GM13976 (cell line): Measurements from ENCODE around the gene ZNF814.
"Not testable (repeated sequence)": the region's sequence is repeated elsewhere in the genome, so short reads cannot be mapped to it uniquely, and the experiment has no call there.

Source experiments
- DNase-seq: peaks from one replicate; pipeline ENCODE4 v3.0.0; 2012; ENCODE audit warnings: low spot score
- in situ Hi-C: fragments of 300-500 bp; cut with MboI; formaldehyde crosslinking; loops from one replicate; pipeline ENCODE4 v1.12.0; 2022; ENCODE audit warnings: low sequenced_read_pairs, mixed read lengths, inconsistent platforms; ENCODE audit not compliant: unreplicated experiment
- TF ChIP-seq, protein P1 (sequence below): IDR thresholded peaks from 2 replicates; pipeline ENCODE4 v1.5.1; 2012; ENCODE audit warnings: borderline replicate concordance, mild to moderate bottlenecking; ENCODE audit not compliant: insufficient read depth; ENCODE audit errors: extremely low read depth, missing control alignments, control extremely low read depth

The ZNF814 gene

DNA sequence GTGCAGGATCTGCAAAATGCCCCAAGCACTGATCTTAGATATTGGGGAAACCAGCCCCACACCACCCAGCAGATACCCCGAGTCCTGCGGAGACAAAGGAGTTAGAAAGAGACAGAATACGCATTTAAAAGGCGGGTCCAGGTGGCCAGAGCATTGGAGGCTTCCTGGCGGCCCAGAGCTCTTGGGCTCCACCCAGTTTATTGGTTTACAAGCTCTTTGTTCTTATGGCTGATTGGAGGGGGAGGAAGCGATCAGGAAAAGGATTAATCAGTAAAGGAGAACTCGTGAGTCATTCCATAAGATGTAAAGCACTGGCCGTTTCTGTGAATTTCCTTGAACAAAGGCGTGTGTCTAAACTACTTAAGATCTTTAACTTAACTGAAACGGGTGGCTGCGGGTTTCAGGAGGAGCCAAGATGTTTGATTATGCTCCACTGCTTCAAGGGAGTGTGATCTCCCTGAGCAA, 38.3 kb downstream of the ZNF814 start:
- TF ChIP-seq, protein P1, sequence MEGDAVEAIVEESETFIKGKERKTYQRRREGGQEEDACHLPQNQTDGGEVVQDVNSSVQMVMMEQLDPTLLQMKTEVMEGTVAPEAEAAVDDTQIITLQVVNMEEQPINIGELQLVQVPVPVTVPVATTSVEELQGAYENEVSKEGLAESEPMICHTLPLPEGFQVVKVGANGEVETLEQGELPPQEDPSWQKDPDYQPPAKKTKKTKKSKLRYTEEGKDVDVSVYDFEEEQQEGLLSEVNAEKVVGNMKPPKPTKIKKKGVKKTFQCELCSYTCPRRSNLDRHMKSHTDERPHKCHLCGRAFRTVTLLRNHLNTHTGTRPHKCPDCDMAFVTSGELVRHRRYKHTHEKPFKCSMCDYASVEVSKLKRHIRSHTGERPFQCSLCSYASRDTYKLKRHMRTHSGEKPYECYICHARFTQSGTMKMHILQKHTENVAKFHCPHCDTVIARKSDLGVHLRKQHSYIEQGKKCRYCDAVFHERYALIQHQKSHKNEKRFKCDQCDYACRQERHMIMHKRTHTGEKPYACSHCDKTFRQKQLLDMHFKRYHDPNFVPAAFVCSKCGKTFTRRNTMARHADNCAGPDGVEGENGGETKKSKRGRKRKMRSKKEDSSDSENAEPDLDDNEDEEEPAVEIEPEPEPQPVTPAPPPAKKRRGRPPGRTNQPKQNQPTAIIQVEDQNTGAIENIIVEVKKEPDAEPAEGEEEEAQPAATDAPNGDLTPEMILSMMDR, result no peak
- in situ Hi-C loops, result no loop called here
- DNase-seq, result no peak

DNA sequence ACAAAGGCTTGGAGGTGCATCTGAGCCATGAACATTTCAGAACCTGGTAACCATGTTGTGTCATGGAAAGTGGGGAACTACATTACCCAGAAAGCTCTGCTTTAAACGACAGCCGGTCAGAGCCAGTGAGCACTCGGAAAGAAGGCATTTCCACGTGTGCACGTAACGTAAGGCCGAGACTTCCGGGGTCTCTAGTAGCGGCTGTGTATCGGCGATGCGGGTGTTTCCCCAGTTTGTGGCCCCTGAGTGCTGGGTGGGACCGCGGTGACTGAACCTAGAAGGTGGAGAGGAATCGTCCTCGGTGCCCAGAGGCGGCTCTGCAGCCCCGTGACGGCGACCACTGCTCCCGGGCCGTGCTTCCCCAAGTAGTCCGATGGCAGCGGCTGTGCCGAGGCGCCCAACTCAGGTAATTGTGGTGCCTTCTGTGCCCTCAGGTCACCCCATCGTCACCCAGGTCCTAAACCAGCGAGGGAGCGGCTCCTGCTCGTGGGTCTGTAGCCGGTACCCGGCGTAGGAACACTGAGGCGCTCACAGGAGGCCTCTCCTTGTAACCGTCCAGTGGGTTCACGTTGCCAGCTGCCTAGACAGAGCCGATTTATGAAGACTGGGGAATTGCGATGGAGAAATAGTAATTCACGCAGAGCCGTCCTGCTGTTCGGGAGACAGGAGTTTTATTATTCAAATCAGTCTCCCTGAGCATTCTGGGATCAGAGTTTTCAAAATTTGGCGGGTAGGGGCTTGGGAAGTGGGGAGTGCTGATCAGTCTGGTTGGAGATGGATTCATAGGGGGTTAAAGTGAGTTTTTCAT, 39.0 kb downstream of the ZNF814 start, which contains the start of gene ZNF587:
Gene ZNF587, plus strand, starts transcription at position 194 of the 808 bp plus-strand sequence. Its CDS starts 180 bp downstream, at position 374.
- peak; percentile 80 for DNase-seq
- in situ Hi-C loops, result not testable (repeated sequence)

DNA sequence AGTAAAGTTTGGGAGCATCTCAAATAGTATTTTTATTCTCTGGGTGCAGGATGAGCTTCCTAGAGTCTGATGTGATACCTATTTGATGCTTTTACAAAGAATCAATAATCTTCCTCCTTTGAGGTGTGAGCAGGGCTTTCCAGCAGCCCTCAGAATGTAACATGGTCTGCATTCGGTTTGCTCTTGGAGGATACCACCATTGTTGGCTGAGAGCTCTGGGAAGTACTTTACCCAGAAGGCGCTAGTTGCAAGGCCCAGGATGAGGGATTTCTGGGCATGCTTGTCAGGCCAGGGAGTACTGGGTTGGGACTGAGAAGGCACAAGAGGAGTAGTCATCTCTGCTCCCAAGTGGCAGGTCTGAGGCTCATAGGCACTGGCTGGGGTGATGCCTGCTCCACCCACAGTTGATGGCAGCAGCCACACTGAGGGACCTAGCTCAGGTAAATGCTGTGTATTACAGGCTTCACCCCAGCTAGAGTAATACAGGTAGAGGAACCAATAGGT, 39.6 kb downstream of the ZNF814 start:
- DNase-seq, in situ Hi-C loops: not testable (repeated sequence)

DNA sequence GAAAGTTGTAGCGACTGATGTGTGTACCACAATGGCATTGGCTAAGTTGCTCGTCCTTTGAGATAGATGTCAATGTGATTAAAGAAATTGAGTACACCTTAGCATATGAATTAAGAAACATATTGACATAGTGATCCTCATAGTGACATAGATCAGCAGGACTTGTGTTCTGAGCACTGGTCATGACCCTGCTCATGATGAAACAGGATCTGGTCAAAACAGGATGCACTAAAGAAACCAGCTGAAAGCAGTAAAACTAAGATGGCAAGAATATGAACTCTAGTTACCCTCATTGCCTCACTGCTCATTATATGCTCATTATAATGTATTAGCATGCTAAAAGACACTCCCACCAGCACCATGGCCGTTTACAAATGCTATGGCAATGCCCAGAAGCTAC, 41.7 kb downstream of the ZNF814 start:
- DNase-seq, in situ Hi-C loops: not testable (repeated sequence)

DNA sequence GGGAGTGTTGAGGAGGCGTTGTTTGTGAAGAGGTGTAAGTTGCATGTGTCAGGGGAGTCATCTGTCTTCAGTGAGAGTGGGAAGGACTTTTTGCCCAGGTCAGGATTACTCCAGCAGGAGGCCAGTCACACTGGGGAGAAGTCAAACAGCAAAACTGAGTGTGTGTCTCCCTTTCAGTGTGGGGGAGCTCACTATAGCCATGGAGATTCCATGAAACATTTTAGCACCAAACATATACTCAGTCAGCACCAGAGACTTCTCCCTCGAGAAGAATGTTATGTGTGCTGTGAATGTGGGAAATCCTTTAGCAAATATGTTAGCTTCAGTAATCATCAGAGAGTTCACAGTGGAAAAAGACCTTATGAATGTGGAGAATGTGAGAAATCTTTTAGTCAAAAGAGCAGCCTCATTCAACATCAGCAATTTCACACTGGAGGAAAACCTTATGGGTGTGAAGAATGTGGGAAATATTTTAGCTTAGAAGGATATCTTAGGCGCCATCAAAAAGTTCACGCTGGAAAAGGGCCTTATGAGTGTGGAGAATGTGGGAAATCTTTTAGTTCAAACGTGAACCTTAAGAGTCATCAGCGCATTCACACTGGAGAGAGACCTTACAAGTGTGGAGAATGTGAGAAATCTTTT, 47.6 kb downstream of the ZNF814 start:
- TF ChIP-seq, protein P1, result no peak
- DNase-seq, result no peak
- in situ Hi-C loops, result no loop called here

DNA sequence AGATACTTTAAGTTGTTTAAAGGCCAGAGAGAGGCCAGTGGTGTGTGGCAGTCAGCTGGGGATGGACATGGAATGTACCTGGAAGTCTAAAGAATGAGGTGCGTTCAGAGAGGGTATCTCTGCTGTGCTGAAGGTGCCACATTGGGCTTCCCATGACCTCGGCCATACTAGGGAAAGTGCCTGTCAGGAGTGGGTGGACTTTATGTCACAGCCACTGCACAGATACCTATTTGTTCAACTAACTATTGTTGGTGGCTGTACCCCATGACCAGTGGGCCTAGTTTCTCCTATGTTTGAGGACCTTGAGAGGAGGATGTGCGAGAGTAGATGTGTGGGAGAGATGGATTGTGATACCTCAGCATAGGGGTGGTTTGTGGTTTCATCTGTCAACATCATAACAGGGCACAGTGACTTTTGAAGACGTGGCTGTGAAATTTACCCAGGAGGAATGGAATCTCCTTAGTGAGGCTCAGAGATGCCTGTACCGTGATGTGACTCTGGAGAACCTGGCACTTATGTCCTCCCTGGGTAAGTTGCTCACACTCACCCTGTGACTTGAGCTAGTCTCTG, 50.1 kb downstream of the ZNF814 start:
- DNase-seq, in situ Hi-C loops: not testable (repeated sequence)

DNA sequence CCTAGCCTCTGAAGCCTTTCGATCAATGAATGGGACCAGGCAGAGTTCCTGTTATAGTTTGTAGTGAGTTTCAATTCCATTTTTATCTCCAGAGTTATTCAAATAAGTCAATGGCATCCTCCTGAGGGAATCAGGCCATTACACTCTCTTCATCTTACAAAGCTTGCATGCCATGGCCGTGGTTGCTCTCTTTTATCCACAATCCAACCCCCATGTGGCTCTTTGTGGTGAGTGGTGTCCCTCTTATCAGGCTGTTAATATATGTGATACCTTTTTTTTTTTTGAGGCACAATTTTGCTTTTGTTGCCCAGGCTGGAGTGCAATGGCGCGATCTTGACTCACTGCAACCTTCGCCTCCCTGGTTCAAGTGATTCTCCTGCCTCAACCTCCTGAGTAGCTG, 51.8 kb downstream of the ZNF814 start:
- in situ Hi-C loops, result not testable (repeated sequence)

DNA sequence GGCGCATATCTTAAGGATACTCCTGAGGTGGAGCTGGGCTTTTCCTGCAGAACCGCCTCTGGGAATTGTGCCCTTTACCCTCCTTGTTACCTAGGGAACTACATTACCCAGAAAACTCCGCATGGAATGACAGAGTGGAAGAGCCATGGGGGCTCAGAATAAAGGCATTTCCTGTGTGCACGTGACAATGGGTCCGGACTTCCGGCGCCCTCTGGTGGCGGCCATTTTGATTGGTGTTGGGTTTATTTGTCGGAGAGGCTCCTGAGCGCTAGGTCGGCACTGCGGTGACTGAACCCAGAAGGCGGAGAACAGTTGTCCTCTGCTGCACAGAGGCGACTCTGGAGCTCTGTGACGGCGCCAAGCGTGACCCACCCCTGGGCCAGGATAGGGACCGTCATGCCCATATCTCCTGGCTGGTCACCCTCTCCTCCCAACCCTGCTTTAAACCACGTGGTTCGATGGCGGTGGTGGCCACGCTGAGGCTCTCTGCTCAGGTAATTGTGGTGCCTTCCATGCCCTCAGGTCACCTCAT, 58.7 kb downstream of the ZNF814 start, which contains the start of gene ZNF587B:
Gene ZNF587B, plus strand, starts transcription at position 229 of the 532 bp plus-strand sequence. Its CDS starts 230 bp downstream, at position 459.
- DNase-seq, result no peak
- in situ Hi-C loops, result no loop called here
- TF ChIP-seq, protein P1, result no peak

More for the DNA sequence above, 51.8 kb downstream of the ZNF814 start:
- DNase-seq, result not testable (repeated sequence)

DNA sequence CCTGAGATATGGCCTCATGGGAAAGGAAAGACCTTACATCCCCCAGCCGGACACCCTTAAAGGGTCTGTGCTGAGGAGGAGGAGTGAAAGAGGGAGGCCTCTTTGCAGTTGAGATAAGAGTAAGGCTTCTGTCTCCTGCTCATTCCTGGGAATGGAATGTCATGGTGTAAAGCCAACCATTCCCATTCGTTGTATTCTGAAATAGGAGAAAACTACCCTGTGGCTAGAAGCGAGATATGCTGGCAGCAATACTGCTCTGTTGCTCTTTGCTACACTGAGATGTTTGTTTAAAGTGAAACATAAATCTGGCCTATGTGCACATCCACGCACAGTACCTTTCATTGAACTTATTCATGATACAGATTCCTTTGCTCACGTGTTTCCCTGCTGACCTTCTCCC, 59.5 kb downstream of the ZNF814 start:
- TF ChIP-seq, protein P1, result no peak
- no peak for DNase-seq
- in situ Hi-C loops, result no loop called here
